H1 (cell line): ENCODE results near the gene LAMP1. TPM values are rescaled to one million over a fixed set of nuclear protein-coding genes. Genes with fewer than 3 reads are reported as not detected.

ENCODE experiments used
- CTCF ChIA-PET: fragments of 300-600 bp; sonication (Branson Sonifier 250); formaldehyde crosslinking; loops from one replicate; lab custom pipeline; 2021; ENCODE audit not compliant: partially characterized antibody; lab: Charles Lee
- POLR2A ChIA-PET: fragments of 300-600 bp; sonication (Branson Sonifier 250); formaldehyde crosslinking; loops from one replicate; lab custom pipeline; 2021; ENCODE audit warnings: inconsistent platforms; ENCODE audit not compliant: partially characterized antibody; lab: Charles Lee
- DNase-seq, 2 experiments: peaks; one replicate each; pipeline versions ENCODE4 v3.0.0 to v3.0.0-alpha.2; 2010 to 2022; ENCODE audit warnings: low spot score in 2 of 2, low read depth in 1 of 2, mixed read lengths in 1 of 2
- FAIRE-seq: peaks from 2 replicates; lab custom pipeline; 2011; peaks lifted over from hg19 to GRCh38; lab: Jason Lieb, UNC
- H2AFZ ChIP-seq: 2 replicates; pipeline ENCODE4 v1.8.1; 2012; ENCODE audit warnings: low read length, inconsistent platforms
- H2AK5ac ChIP-seq: 2 replicates; pipeline ENCODE4 v1.6.1; 2013; ENCODE audit warnings: low read depth, low read length
- H2BK120ac ChIP-seq: replicated peaks from 2 replicates; pipeline ENCODE3; 2013; ENCODE audit warnings: low read depth, low read length, inconsistent platforms
- H2BK12ac ChIP-seq: 2 replicates; pipeline ENCODE4 v1.6.1; 2013; ENCODE audit warnings: low read depth, low read length
- H2BK15ac ChIP-seq: 2 replicates; pipeline ENCODE4 v1.6.1; 2013; ENCODE audit warnings: low read length
- H2BK20ac ChIP-seq: 2 replicates; pipeline ENCODE4 v1.6.1; 2013; ENCODE audit warnings: low read length
- H2BK5ac ChIP-seq: 2 replicates; pipeline ENCODE4 v1.6.1; 2013; ENCODE audit warnings: low read depth, low read length
- H3K14ac ChIP-seq: 2 replicates; pipeline ENCODE4 v1.6.1; 2013; ENCODE audit warnings: inconsistent platforms; ENCODE audit not compliant: insufficient read length
- H3K18ac ChIP-seq: 2 replicates; pipeline ENCODE4 v1.6.1; 2013; ENCODE audit warnings: low read length; ENCODE audit errors: extremely low read depth
- H3K23ac ChIP-seq: 2 replicates; pipeline ENCODE4 v1.6.1; 2013; ENCODE audit warnings: inconsistent platforms; ENCODE audit not compliant: insufficient read length
- H3K23me2 ChIP-seq: 2 replicates; pipeline ENCODE4 v1.6.1; 2013; ENCODE audit warnings: low read depth, low read length
- H3K27ac ChIP-seq: 2 replicates; pipeline ENCODE4 v1.6.1; 2011; ENCODE audit warnings: low read depth, low read length, inconsistent platforms
- H3K27me3 ChIP-seq, 4 experiments: replicated peaks in 1 of 4; 1 replicate in 1 of 4; 2 replicates in 3 of 4; pipeline versions ENCODE4 v1.6.1 to v1.8.1; 2011 to 2013; ENCODE audit warnings: low read length in 3 of 4, mild to moderate bottlenecking in 3 of 4, inconsistent platforms in 2 of 4, mixed read lengths in 2 of 4, moderate library complexity in 1 of 4; ENCODE audit not compliant: control insufficient read depth in 3 of 4, insufficient read depth in 3 of 4; ENCODE audit errors: extremely low read depth in 1 of 4
- H3K36me3 ChIP-seq, 4 experiments: 2 replicates each; pipeline versions ENCODE4 v1.6.1 to v1.8.1; 2011 to 2013; ENCODE audit warnings: mild to moderate bottlenecking in 4 of 4, low read length in 3 of 4, moderate library complexity in 2 of 4, control low read depth in 1 of 4, inconsistent platforms in 1 of 4; ENCODE audit not compliant: insufficient read depth in 4 of 4, control insufficient read depth in 2 of 4
- H3K4ac ChIP-seq: replicated peaks from 2 replicates; pipeline ENCODE3; 2013; ENCODE audit warnings: low read length, low read depth, mixed read lengths, inconsistent platforms; ENCODE audit not compliant: insufficient read length
- H3K4me1 ChIP-seq, 4 experiments: replicated peaks in 1 of 4; 1 replicate in 1 of 4; 2 replicates in 3 of 4; pipeline versions ENCODE4 v1.6.1 to v1.8.1; 2011 to 2013; ENCODE audit warnings: low read length in 3 of 4, inconsistent platforms in 2 of 4, mixed read lengths in 1 of 4; ENCODE audit not compliant: insufficient read depth in 4 of 4, control insufficient read depth in 3 of 4
- H3K4me2 ChIP-seq, 2 experiments: 2 replicates each; pipeline versions ENCODE4 v1.6.1 to v1.8.1; 2011 to 2013; ENCODE audit warnings: low read depth in 2 of 2, low read length in 2 of 2, control low read depth in 1 of 2, inconsistent platforms in 1 of 2, mild to moderate bottlenecking in 1 of 2; ENCODE audit not compliant: insufficient read depth in 1 of 2
- H3K4me3 ChIP-seq, 4 experiments: fragments of 200-600, 300-600 bp in 1 of 4; sonication (generic), shearing (Covaris generic), sonication (Bioruptor Twin) in 1 of 4; 2 replicates each; pipeline versions ENCODE4 v1.5.1 to v1.8.1; 2011 to 2016; ENCODE audit warnings: low read length in 4 of 4, low read depth in 3 of 4, control low read depth in 2 of 4, inconsistent platforms in 2 of 4, mild to moderate bottlenecking in 2 of 4, mixed read lengths in 1 of 4, moderate library complexity in 1 of 4; ENCODE audit not compliant: insufficient read depth in 2 of 4; ENCODE audit errors: extremely low read depth in 1 of 4
- H3K56ac ChIP-seq: replicated peaks from 2 replicates; pipeline ENCODE3; 2013; ENCODE audit warnings: low read depth, mild to moderate bottlenecking, mixed read lengths, low read length, inconsistent platforms; ENCODE audit not compliant: insufficient read length
- H3K79me1 ChIP-seq: 2 replicates; pipeline ENCODE4 v1.6.1; 2013; ENCODE audit warnings: low read depth, low read length, control low read depth
- H3K79me2 ChIP-seq, 2 experiments: 2 replicates each; pipeline versions ENCODE4 v1.6.1 to v1.8.1; 2012 to 2013; ENCODE audit warnings: low read length in 2 of 2, mild to moderate bottlenecking in 2 of 2, inconsistent platforms in 1 of 2; ENCODE audit not compliant: insufficient read depth in 2 of 2, control insufficient read depth in 1 of 2
- H3K9ac ChIP-seq, 4 experiments: replicated peaks in 1 of 4; 1 replicate in 1 of 4; 2 replicates in 3 of 4; pipeline versions ENCODE4 v1.6.1 to v1.8.1; 2011 to 2013; ENCODE audit warnings: low read depth in 3 of 4, low read length in 3 of 4, control low read depth in 2 of 4, mild to moderate bottlenecking in 2 of 4, moderate library complexity in 2 of 4, inconsistent platforms in 1 of 4; ENCODE audit errors: extremely low read depth in 1 of 4
- H3K9me3 ChIP-seq, 2 experiments: 2 replicates each; pipeline versions ENCODE4 v1.6.1 to v1.8.1; 2012 to 2013; ENCODE audit warnings: mild to moderate bottlenecking in 2 of 2, moderate library complexity in 2 of 2, control low read depth in 1 of 2, inconsistent platforms in 1 of 2, low read depth in 1 of 2, low read length in 1 of 2, mixed read lengths in 1 of 2; ENCODE audit not compliant: insufficient read depth in 2 of 2
- H4K20me1 ChIP-seq, 2 experiments: replicated peaks in 1 of 2; 2 replicates each; pipeline versions ENCODE3 to v1.8.1; 2011 to 2013; ENCODE audit warnings: inconsistent platforms in 2 of 2, low read length in 2 of 2, mild to moderate bottlenecking in 1 of 2; ENCODE audit not compliant: insufficient read depth in 2 of 2, control insufficient read depth in 1 of 2
- H4K5ac ChIP-seq: 2 replicates; pipeline ENCODE4 v1.6.1; 2013; ENCODE audit warnings: low read length, low read depth, mixed read lengths, inconsistent platforms; ENCODE audit not compliant: insufficient read length
- H4K8ac ChIP-seq: 2 replicates; pipeline ENCODE4 v1.8.0; 2013; ENCODE audit warnings: mild to moderate bottlenecking, moderate library complexity, low read length, inconsistent platforms; ENCODE audit not compliant: insufficient read depth; ENCODE audit errors: extremely low read depth
- H4K91ac ChIP-seq: replicated peaks from 2 replicates; pipeline ENCODE3; 2013; ENCODE audit warnings: low read length, mixed read lengths, inconsistent platforms; ENCODE audit not compliant: insufficient read length
- ASH2L ChIP-seq: fragments of 200-600, 300-600 bp; sonication (generic); IDR thresholded peaks from one replicate; pipeline ENCODE4 v1.7.1; 2017; ENCODE audit warnings: low read length
- CBX5 ChIP-seq: fragments of 300-800, 300-1000 bp; sonication (generic); IDR thresholded peaks from 2 replicates; pipeline ENCODE4 v1.7.1; 2016; ENCODE audit warnings: antibody characterized with exemption, low read length, low read depth
- CEBPB ChIP-seq: IDR thresholded peaks from 2 replicates; pipeline ENCODE4 v1.6.1; 2012; ENCODE audit warnings: low read depth, low read length
- E2F6 ChIP-seq: IDR thresholded peaks from 2 replicates; pipeline ENCODE4 v1.6.1; 2012; ENCODE audit warnings: inconsistent platforms
- EGR1 ChIP-seq: IDR thresholded peaks from 2 replicates; pipeline ENCODE4 v1.6.1; 2011; ENCODE audit warnings: low read depth, low read length, borderline replicate concordance
- HDAC2 ChIP-seq, 2 experiments: fragments of 300-600 bp in 1 of 2; sonication (generic) in 1 of 2; IDR thresholded peaks; 2 replicates each; pipeline ENCODE4 v1.6.1; 2011 to 2012; ENCODE audit warnings: low read depth in 2 of 2, low read length in 2 of 2, mild to moderate bottlenecking in 2 of 2, moderate library complexity in 2 of 2, borderline replicate concordance in 1 of 2, inconsistent platforms in 1 of 2
- HDAC6 ChIP-seq: IDR thresholded peaks from one replicate; pipeline ENCODE4 v1.7.1; 2012; ENCODE audit warnings: low read depth, mild to moderate bottlenecking, inconsistent platforms, low read length, moderate library complexity
- NANOG ChIP-seq: IDR thresholded peaks from 2 replicates; pipeline ENCODE4 v1.6.1; 2011; ENCODE audit warnings: low read length, low read depth, mild to moderate bottlenecking, inconsistent platforms; ENCODE audit not compliant: insufficient read depth, poor library complexity, severe bottlenecking
- SUZ12 ChIP-seq: fragments of 200-600 bp; sonication (generic); IDR thresholded peaks from 2 replicates; pipeline ENCODE4 v1.6.1; 2012; ENCODE audit warnings: mild to moderate bottlenecking, inconsistent platforms, low read length, moderate library complexity, mixed read lengths
- ZNF274 ChIP-seq: IDR thresholded peaks from 2 replicates; pipeline ENCODE4 v1.7.0; 2012; ENCODE audit warnings: low read length, borderline replicate concordance; ENCODE audit errors: extremely low read depth
- WGBS, 2 experiments: shearing (Covaris generic) in 1 of 2; methylation state at CpG; one replicate each; pipeline versions ENCODE4 v1.1.6 to v1.1.7; 2013 to 2015; ENCODE audit warnings: low lambda C conversion rate in 2 of 2, mixed read lengths in 2 of 2, inconsistent platforms in 1 of 2, low coverage in 1 of 2, missing lambda C conversion rate in 1 of 2; ENCODE audit not compliant: insufficient replicate concordance in 2 of 2, insufficient coverage in 1 of 2, insufficient read length in 1 of 2; ENCODE audit errors: extremely low coverage in 1 of 2, missing lambda C conversion rate in 1 of 2; 5-methylcytosine and 5-hydroxymethylcytosine counted together
- polyA plus RNA-seq, 7 experiments: library from polyadenylated mRNA; depleted of rRNA in 3 of 7; stranded (reverse) in 5 of 7; unstranded in 2 of 7; fragments of >200 nt in 5 of 7; fragments of 200-250 nt in 2 of 7; gene quantifications; 1 replicate in 5 of 7; 2 replicates in 1 of 7; 4 replicates in 1 of 7; pipeline versions ENCODE4 v1.2.1 to v1.2.3, GENCODE V29; 2011 to 2013; ENCODE audit warnings: missing spikeins in 2 of 7, mixed read lengths in 2 of 7
- total RNA-seq: library from RNA; stranded (reverse); fragmentation: NEBNext Ultra II Directional; extraction: Animal tissue kit (Norgen Biotek cat#: 25700); gene quantifications from 2 replicates; pipeline ENCODE4 v1.2.1, GENCODE V29; 2021

LAMP1 gene
- total and polyA plus RNA-seq, 2 of the 8 experiments (the other 6 are each of a cell fraction or from before 2014, with no cell fraction given), result 97.6 to 140 TPM

DNA sequence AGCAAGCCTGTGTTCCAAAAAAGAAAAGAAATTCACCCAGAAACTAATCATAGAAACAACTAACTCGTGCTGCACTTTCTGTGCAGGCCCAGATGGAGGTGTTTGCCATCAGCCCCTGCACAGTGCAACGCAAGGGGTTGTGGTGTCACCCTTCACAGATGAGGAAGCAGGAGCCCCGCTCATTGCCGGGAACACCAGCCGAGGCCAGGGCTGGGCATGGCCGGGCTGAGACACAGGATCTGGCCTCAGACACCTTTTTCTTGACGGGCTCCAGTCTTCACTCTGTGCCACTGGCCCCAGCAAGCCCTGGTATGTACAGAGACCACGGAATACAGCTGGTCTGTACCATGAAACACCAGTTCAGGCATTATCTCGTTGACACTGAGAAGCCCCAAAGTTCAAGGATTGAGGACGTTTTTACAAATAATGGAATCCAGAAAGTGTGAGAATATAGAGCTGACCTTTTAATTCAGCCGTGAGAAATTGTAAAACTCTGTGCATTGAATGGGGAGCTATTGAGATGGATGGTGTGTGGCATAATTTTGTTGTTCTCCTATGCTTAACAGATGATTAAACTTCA is 44.4 kb upstream of the LAMP1 start:
- no peak overlapping the region for H3K23ac ChIP-seq
- no peaks in the 10 kb centered on the region for H3K9me3 ChIP-seq
- H2AFZ ChIP-seq, result no peak overlapping the region
- no peaks in the 10 kb centered on the region for H3K79me1 ChIP-seq
- H3K56ac ChIP-seq, result no peak overlapping the region
- H3K4me3 ChIP-seq, result no peak overlapping the region
- H4K91ac ChIP-seq, result no peak overlapping the region
- H3K23me2 ChIP-seq, result no peaks in the 10 kb centered on the region
- H3K36me3 ChIP-seq, result peaks cover 24 to 89% (median 74%) of the 10 kb centered on the region in 4 experiments
- H3K14ac ChIP-seq, result no peak overlapping the region
- CTCF ChIA-PET, result interaction anchor here (0.6 kb wide), 1 partner anchor 113 kb away, joined by 4 read pairs; no protein-coding TSS in a partner anchor
- no peak overlapping the region for H2BK15ac ChIP-seq
- no peak overlapping the region; the same call in 1 of the 2 replicates for H4K8ac ChIP-seq
- H2AK5ac ChIP-seq, result no peak overlapping the region
- H3K27ac ChIP-seq, result no peak overlapping the region
- POLR2A ChIA-PET, result interaction anchor here (0.7 to 3.5 kb wide), 3 partner anchors 18 to 44 kb away, joined by 4 to 10 read pairs (median 4); partner anchors contain the start of genes CUL4A and PCID2
- DNase-seq (no peak), FAIRE-seq (no peak)
- H2BK12ac ChIP-seq, result no peak overlapping the region
- H3K4me1 ChIP-seq, result no peaks in the 10 kb centered on the region
- H3K79me2 ChIP-seq, result no peaks in the 10 kb centered on the region
- H2BK20ac ChIP-seq, result no peak overlapping the region
- peaks cover 4 to 5% of the 10 kb centered on the region in 2 experiments for H4K20me1 ChIP-seq
- H3K27me3 ChIP-seq, result no peaks in the 10 kb centered on the region
- H2BK5ac ChIP-seq, result no peak overlapping the region; the same call in 1 of the 2 replicates
- no peak overlapping the region for H3K4ac ChIP-seq
- H4K5ac ChIP-seq, result no peak overlapping the region
- H3K9ac ChIP-seq, result no peak overlapping the region
- 90% methylated on average over 11 of the region's 11 CpGs; no CpG with 5 or more reads in 1 of the 2 experiments for WGBS, 2 experiments
- no peak overlapping the region for H3K4me2 ChIP-seq
- H2BK120ac ChIP-seq, result no peak overlapping the region
- no peak overlapping the region for H3K18ac ChIP-seq
- TF ChIP-seq ASH2L (no peak), HDAC6 (no peak), EGR1 (no peak), NANOG (no peak), CEBPB (no peak), E2F6 (no peak), SUZ12 (no peak), HDAC2 (IDR thresholded peaks at IDR 0.05; ENCODE audit: borderline replicate concordance in 1 of 2, low read depth in 2 of 2, low read length in 2 of 2) (no peak), CBX5 (no peak), ZNF274 (no peak)
